Activated CD8-positive, alpha-beta T cell treated with anti-CD3 and anti-CD28 coated beads for 36 hours (primary cell): ENCODE data around the gene SPINK7. TPM values are rescaled to one million over a fixed set of nuclear protein-coding genes. Genes with fewer than 3 reads are reported as not detected.

Experiments used
- ATAC-seq: fragments of 200-7000 bp; cut with Tn5 transposase; one replicate; pipeline ENCODE4 v1.10.0; 2021; ENCODE audit warnings: mild to moderate bottlenecking, moderate library complexity
- CTCF ChIA-PET: fragments of 350-600 bp; sonication (Branson Sonifier 250); formaldehyde crosslinking; loops from one replicate; lab custom pipeline; 2021; ENCODE audit warnings: antibody characterized with exemption; lab: Charles Lee
- POLR2A ChIA-PET: fragments of 350-600 bp; sonication (Branson Sonifier 250); formaldehyde crosslinking; loops from one replicate; lab custom pipeline; 2021; ENCODE audit warnings: antibody characterized with exemption; lab: Charles Lee
- DNase-seq: peaks from one replicate; pipeline ENCODE4 v3.0.0-alpha.2; 2020
- H3K27ac Mint-ChIP-seq: one replicate; pipeline ENCODE4 v1.8.0; 2021; ENCODE audit warnings: mild to moderate bottlenecking, mixed read lengths
- H3K27me3 Mint-ChIP-seq: one replicate; pipeline ENCODE4 v1.8.0; 2021; ENCODE audit warnings: mixed read lengths
- H3K36me3 Mint-ChIP-seq: one replicate; pipeline ENCODE4 v1.8.0; 2021; ENCODE audit warnings: low read depth, mixed read lengths
- H3K4me1 Mint-ChIP-seq: one replicate; pipeline ENCODE4 v1.8.0; 2021; ENCODE audit warnings: low read depth, mixed read lengths
- H3K4me3 Mint-ChIP-seq: one replicate; pipeline ENCODE4 v1.8.0; 2021; ENCODE audit warnings: mild to moderate bottlenecking, moderate library complexity, mixed read lengths
- H3K9me3 Mint-ChIP-seq: one replicate; pipeline ENCODE4 v1.8.0; 2021; ENCODE audit warnings: mixed read lengths
- CTCF ChIP-seq: fragments of 200-600 bp; IDR thresholded peaks from one replicate; pipeline ENCODE4 v1.8.0; 2022; ENCODE audit warnings: antibody characterized with exemption, mild to moderate bottlenecking
- intact Hi-C: fragments of 100-400 bp; cut with micrococcal nuclease; formaldehyde crosslinking; loops from one replicate; pipeline ENCODE4 v1.10.0; 2022
- total RNA-seq, 2 experiments: library from RNA; stranded (reverse); gene quantifications; one replicate each; pipeline ENCODE4 v1.2.3, GENCODE V29; 2021

Gene SPINK7
- total RNA-seq, 2 experiments from 2014 or later = not detected

GRCh38 chr5:148343603-148344487, 31.6 kb downstream of the SPINK7 start:
- H3K9me3 Mint-ChIP-seq = no peaks in the 10 kb centered on the region
- no peaks in the 10 kb centered on the region for H3K4me1 Mint-ChIP-seq
- intact Hi-C loops = no loop called here
- POLR2A ChIA-PET = no interaction called here
- H3K27ac Mint-ChIP-seq = no peak overlapping the region
- no peak overlapping the region for H3K4me3 Mint-ChIP-seq
- CTCF ChIA-PET = no interaction called here
- DNase-seq (no peak), ATAC-seq (no peak)
- no peaks in the 10 kb centered on the region for H3K36me3 Mint-ChIP-seq
- no peak for TF ChIP-seq CTCF
- H3K27me3 Mint-ChIP-seq = no peaks in the 10 kb centered on the region

GRCh38 chr5:148347706-148348105, 35.5 kb downstream of the SPINK7 start:
- Mint-ChIP-seq H3K4me1 (no peaks in the 10 kb centered on the region), H3K27me3 (no peaks in the 10 kb centered on the region), H3K27ac (no peak overlapping the region), H3K4me3 (no peak overlapping the region), H3K36me3 (no peaks in the 10 kb centered on the region), H3K9me3 (no peaks in the 10 kb centered on the region)
- intact Hi-C loops = no loop called here
- no peak for TF ChIP-seq CTCF
- ATAC-seq (no peak), DNase-seq (no peak)
- ChIA-PET CTCF (interaction anchor here (2.3 kb wide), 1 partner anchor 11 kb away, joined by 7 read pairs; no protein-coding TSS in a partner anchor), POLR2A (no interaction called here)

GRCh38 chr5:148352696-148353095, 40.5 kb downstream of the SPINK7 start:
- no peaks in the 10 kb centered on the region for H3K27me3 Mint-ChIP-seq
- H3K4me3 Mint-ChIP-seq = no peak overlapping the region
- H3K36me3 Mint-ChIP-seq = no peaks in the 10 kb centered on the region
- DNase-seq (no peak), ATAC-seq (no peak)
- intact Hi-C loops = no loop called here
- no peak overlapping the region for H3K27ac Mint-ChIP-seq
- CTCF ChIA-PET = no interaction called here
- TF ChIP-seq CTCF = no peak
- H3K9me3 Mint-ChIP-seq = no peaks in the 10 kb centered on the region
- POLR2A ChIA-PET = no interaction called here
- no peaks in the 10 kb centered on the region for H3K4me1 Mint-ChIP-seq

GRCh38 chr5:148353634-148354033, 41.4 kb downstream of the SPINK7 start:
- H3K4me3 Mint-ChIP-seq = no peak overlapping the region
- H3K27me3 Mint-ChIP-seq = no peaks in the 10 kb centered on the region
- H3K27ac Mint-ChIP-seq = no peak overlapping the region
- no peak for ATAC-seq
- no peak for TF ChIP-seq CTCF
- H3K36me3 Mint-ChIP-seq = no peaks in the 10 kb centered on the region
- no peaks in the 10 kb centered on the region for H3K4me1 Mint-ChIP-seq
- no peak for DNase-seq
- ChIA-PET CTCF (no interaction called here), POLR2A (no interaction called here)
- intact Hi-C loops = no loop called here
- H3K9me3 Mint-ChIP-seq = no peaks in the 10 kb centered on the region

- Mint-ChIP-seq H3K4me3 (no peak overlapping the region), H3K27ac (no peak overlapping the region), H3K36me3 (peaks cover 9% of the 10 kb centered on the region), H3K9me3 (peaks cover 4% of the 10 kb centered on the region), H3K4me1 (no peaks in the 10 kb centered on the region), H3K27me3 (peaks cover 6% of the 10 kb centered on the region)
- DNase-seq = no peak
- no peak for ATAC-seq
- TF ChIP-seq CTCF = no peak
- ChIA-PET CTCF (no interaction called here), POLR2A (no interaction called here)
- intact Hi-C loops = no loop called here
Measured at GRCh38 chr5:148364343-148364742, 52.1 kb downstream of the SPINK7 start.
